CD4-positive, alpha-beta T cell treated with Interleukin-10 for 1 hour (primary cell): ENCODE data around the gene ZMIZ1.
"Not testable (repeated sequence)": the region's sequence is repeated elsewhere in the genome, so short reads cannot be mapped to it uniquely, and the experiment has no call there.

Source experiments
- DNase-seq: peaks from one replicate; pipeline ENCODE4 v3.0.0-alpha.2; 2020

The ZMIZ1 gene

DNA sequence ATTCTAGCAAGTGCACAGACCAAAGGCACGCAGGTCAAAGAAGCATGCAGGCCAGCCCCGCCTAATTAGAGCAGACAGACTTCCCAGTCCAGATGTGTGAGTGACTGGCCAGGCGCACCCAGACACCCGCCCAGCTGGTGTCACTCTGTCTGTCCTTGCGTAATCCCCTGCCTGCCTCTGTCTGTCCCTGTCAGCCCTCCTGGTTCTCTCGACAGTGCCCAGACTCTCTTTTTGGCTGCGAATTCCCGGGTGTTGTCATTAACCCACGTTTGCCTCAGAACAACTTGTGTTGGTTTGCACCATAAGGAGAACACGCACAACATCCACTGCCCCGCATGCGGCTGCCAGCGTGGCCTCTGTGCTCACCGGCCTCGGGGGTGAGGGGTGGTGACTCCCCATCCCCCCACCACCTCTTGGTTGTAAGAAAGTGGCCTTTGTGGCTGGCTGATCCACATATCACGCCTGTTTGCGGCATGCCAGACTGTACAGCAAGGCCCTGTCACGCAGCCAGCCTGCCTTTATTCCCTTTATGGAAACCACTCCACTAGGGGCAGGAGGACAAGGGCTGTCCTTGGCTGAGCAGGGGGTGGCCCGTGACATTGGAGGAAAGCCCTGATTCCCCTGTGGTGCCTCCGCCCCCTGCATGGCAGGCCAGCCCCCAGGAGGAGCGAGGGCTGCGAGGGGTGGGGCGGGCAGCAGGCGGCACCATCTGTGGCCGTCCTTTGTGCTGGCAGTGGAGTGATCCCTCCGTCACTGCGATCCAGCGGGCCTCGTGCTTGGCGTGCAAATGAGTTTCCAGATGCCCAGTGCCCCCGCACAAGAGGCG, 205.7 kb downstream of the ZMIZ1 start:
- DNase-seq = no peak

DNA sequence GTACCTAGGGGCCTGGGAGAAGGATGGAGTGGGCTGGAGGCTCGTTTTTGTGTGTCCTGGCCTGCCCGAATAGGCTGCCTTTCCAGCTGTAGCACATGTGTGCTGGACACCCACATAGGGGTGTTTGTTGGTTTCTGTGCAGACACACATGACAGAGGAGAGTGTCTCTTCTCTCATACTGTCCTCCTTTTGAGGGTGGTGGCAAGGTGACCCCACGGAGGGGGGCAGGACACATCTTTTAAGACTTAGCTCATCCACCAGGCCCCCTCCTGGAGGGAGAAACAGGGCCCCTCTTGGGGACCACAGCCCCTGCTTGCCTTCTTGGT, 206.3 kb downstream of the ZMIZ1 start:
- no peak for DNase-seq

DNA sequence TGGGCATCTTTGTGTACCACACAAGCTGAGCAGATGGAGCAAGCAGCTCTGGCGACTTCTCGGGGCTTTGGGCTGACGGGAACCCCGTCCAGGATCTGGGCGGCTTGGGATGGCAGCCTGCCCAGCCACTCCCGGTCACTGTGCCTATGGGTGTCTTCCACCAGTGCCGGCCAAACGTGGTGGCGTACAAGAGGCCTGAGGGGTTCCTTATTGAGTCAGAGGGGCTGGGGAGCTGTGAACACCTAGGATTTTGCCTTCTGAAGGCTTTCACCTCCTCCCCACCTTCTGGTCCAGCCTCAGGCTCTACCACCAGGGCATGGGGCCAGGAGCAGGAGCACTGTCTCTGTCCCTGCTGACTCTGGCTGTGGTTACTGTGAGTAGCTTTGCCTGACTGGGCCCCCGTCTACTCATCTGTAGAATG, 206.7 kb downstream of the ZMIZ1 start:
- no peak for DNase-seq

DNA sequence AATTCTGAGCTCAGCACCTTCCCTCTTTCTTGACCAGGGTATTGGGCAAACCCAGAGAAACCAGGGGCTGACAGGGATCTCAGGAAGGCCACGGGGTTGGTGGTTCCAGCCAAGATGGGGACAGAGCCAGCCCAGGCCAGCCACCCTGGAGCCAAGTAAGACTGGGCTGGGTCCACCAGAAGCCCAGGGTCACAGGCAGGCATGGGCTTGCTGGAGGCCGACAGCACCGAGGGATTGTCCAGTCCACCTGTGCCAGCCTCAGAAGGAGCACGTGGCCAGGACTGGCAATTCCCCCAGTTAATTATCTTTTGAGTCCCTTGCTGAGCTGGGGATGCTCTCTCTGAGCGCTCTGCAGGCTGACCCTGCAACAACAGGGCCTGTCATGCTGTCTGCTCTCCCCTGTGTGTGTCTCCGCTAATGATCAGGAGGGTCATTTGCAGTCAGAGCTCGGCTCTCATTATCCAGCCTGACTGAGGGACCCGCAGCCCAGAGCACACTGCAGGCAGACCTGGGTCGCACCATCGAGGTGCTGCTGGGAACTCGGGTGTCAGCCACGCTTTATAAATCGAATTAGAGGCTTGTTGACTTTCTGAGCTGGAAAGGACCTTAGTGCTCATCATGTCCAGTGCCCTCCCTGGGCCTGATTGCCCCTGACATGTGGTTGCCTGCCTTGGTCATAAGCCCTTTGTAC, 209.0 kb downstream of the ZMIZ1 start:
- no peak for DNase-seq

DNA sequence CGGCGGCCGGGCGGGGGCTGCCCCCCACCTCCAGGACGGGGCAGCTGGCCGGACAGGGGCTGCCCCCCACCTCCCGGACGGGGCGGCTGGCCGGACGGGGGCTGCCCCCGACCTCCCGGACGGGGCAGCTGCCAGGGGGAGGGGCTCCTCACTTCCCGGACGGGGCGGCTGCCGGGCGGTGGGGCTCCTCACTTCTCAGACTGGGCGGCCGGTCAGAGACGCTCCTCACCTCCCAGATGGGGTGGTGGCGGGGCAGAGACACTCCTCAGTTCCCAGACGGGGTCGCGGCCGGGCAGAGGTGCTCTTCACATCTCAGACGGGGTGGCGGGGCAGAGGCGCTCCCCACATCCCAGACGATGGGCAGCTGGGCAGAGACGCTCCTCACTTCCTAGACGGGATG, 210.3 kb downstream of the ZMIZ1 start:
- not testable (repeated sequence) for DNase-seq

DNA sequence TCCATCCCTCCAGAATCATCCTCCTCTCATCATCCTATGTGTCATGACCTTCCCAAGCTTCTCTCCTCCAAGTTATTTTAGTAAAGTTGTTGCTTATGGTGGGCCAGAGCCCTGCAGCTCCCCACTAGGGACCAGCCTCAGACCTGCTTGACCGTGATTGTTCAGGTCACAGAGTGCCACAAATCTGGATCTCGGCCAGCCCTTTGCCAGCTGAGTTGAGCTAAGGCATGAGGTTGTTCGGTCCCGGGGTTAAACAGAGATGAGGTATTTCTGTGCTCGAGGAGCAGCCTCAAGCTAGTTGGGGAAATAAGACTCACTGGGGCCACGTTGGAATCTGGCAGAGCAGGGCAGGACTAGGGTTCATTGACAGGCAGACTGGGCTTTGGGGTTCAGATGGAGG, 212.2 kb downstream of the ZMIZ1 start:
- DNase-seq = no peak

DNA sequence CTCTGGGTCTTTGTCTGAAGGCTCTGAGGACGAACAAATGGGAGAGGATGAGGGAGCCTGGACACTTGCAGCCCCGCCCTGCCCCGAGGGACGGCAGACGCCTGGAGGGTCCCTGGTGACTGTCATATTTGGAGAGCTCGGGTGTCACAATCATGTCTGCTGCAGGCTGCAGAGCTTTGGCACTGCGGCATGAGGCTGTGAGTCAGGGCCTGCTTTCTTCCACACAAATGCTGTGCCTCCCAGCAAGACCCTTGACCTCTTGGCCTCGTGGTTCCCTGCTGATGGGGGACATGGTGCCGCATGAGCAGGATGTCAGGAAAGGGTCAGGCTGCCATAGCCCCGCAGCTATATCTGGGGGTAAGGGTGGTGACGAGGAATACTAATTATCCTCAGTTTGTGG, 213.6 kb downstream of the ZMIZ1 start:
- DNase-seq = no peak

DNA sequence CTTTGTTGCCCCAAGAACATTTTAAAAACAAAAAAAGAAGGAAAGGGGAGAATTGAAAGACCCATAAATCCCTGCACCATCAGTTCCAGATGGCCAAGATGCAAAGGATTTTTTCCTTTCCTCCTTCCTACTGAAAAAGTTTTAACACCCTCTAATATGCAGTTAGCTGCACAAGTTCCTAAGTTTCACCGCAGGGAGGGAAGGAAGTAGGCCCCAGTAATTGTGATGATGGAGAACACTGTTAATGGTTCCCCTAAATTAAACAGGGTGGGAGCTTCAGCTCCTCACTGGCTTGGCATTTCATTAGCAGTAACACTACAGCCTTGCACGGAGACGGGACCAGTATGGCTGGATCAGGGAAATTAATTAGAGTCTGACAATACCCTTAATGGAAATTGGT, 214.8 kb downstream of the ZMIZ1 start:
- DNase-seq = no peak

DNA sequence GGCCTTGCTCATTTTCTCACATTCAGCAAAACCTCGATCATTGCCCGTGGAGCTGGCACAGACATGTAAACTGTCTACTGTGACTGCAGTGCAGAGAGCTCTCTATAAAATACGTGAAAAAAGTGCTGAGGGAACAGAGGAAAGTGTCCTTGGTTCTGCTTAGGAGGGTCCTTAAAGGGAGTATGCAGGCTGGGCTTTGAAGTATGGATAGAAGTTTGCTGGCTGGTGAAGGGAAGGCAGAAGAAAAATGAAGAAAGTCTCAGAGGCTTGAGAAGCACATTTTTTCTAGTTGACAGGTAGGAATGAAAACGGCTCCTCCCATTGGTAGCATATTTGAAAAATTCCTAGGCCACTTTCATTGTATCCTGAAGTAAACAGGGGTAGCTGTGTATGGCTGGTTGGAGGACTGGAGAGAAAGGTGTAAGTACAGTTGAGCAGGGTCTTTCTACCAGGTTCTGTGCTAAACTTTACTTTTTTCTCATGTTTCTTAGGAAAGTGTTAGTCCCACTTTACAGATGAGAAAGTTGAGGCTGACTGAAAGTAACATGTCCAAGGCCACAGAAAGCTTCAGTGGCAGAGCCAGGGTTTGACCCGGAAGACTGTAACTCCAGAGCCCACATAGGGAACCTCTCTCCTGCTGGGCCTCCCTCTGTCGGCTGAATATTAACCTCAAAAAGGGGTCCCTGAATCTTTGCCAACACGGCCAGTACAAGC, 215.5 kb downstream of the ZMIZ1 start:
- DNase-seq = no peak

DNA sequence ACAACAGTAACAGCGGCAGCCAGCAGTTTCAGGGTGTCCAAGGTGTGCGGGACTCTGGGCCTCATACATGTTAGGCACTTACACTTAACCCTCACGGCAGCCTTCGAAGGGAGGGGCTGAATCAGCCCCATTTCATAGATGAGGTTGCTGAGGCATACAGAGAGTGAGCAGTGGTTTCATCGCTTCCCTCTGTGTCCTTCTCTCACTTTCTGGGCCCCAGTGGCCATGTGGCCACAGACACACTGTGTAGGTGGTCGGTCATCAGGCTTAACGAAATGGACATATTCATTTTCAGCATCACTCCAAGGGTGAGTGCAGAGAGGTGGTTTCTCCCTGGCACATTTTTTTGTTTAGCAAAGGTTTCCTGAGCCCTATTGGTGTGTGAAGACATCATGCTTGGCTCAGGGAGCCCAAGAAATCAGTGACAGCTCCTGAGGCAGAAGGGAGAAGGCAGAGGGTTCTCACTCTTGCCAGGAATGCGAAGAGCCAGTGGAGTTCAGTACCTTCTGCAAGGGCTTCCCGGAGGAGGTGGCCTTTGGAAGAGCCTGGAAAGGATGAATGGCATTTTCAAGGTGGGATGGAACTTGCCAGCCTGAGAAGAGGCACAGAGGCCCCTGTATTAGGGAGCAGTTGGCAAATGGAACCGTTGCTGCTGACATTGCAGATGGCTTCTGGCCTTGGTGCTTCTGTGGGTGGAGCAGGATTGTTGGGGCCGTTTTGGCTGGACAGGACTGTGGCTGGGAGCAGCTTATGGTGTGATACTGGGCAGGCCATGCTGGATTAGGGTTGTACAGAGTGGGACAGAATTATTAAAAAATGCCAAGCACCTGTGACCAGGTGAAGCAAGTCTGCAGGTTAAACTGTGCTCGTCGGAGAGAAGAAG, 216.8 kb downstream of the ZMIZ1 start:
- no peak for DNase-seq

DNA sequence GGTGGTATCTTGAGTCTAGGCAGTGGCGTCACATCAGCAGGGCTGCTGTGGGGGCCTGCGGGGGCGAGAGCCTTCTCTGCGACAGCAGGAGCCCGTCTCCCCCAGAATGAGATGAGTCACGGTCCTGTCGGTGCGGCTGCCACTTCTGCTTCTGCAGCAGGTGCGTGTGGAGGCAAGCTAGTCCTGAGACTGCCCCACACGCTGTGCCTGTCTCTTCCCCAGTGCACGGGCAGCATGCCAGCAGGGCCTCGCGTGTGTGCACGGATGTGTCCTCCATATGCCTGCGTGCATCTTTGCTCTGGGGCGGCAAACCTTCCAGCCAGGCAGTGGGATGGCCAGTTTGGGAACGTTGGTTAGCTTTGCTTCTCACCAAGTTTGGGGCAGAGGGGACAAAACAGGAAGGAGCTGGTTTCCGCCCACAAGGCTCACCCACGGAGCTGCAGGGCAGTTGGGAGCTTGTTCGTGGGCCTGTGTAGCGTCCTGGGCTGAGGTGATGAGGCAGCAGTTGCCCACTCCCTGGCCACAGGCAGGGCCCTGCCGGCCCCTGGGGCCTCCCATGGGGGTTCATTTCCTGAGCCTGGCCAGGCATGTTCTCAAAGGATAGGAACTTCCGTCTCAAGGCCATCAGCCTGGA, 217.7 kb downstream of the ZMIZ1 start:
- DNase-seq = peak; percentile 74

DNA sequence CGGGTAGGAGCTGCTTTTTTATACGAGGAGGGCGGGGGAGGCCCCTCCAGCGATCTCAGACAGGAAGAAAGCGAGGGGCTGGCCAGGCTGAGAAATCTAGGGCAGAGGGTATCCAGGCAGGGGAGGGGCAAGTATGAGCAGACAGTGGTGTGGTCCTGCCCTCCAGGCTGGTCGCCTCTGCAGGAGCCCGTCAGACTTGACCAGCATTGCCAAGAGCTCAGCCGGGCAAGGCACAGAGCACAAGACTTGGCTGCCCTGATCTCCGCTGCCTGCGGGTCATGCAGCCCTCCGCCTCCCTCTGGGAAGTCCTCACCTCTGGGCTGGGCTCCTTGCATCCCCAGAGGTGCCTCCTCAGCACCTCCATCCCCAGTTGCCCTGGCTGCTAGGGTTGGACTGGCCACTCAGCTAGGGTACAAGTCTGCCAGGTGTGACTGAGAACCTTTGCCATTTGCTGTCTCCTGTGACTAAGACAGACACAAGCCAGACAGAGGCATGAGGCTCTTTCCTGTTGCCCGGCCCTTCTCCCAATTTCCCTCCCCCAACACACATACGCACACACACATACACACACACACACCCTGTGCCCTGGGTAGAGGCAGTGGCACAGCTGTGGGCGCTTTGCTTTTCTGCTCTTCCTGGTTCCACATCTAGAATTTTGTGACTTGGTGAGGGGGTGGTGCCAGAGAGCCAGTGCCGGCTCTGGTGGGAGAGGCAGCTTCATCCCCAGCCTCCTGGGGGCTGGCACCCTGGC, 219.4 kb downstream of the ZMIZ1 start:
- no peak for DNase-seq

DNA sequence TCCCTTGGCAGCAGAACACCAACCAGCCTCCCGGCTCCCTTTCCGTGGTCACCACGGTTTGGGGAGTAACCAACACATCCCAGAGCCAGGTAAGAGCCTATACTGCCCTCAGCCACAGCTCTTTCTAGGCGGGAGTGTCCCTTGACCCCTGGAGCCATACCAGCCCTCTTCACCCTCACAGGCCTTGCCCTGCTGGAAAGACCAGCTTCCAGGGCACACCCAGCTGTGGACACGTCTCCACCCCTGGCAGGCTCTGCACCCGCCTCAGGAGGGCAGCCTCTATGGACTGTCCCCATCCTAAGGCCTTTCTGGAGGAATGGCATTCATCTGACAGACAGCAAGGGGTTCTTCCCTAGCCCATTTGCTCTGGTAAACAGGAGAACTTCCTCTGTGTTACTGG, 221.0 kb downstream of the ZMIZ1 start:
- DNase-seq = no peak

DNA sequence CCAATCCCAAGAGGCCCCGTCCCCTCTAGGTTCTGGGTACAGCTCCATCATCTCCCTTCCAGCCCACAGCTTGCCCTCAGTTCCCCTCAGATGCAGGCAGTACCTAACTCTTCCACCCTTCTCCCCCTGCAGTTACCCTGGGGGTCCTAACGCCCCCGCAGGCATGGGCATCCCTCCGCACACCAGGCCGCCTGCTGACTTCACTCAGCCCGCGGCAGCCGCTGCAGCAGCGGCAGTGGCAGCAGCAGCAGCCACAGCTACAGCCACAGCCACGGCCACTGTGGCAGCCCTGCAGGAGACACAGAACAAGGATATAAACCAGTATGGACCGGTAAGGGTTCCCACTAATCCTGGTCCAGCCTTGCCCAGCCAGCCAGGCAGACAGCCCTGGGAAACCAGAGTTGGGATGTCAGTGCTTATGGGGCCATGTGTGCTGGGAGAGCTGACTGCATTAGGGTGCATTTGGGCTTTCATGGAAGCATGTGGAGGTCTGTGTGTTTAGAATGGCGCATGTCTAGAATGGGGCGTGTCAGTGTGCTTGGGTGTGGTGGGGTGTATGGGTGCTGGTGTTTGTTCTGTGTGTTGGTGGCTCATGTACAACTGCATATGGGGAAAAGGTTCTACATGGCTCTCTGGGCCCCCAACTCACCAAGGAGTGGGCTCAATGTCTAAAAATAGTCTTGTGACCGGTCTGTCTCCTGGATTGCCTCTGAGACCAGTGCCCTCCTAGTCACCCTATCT, 223.4 kb downstream of the ZMIZ1 start:
- DNase-seq = no peak

DNA sequence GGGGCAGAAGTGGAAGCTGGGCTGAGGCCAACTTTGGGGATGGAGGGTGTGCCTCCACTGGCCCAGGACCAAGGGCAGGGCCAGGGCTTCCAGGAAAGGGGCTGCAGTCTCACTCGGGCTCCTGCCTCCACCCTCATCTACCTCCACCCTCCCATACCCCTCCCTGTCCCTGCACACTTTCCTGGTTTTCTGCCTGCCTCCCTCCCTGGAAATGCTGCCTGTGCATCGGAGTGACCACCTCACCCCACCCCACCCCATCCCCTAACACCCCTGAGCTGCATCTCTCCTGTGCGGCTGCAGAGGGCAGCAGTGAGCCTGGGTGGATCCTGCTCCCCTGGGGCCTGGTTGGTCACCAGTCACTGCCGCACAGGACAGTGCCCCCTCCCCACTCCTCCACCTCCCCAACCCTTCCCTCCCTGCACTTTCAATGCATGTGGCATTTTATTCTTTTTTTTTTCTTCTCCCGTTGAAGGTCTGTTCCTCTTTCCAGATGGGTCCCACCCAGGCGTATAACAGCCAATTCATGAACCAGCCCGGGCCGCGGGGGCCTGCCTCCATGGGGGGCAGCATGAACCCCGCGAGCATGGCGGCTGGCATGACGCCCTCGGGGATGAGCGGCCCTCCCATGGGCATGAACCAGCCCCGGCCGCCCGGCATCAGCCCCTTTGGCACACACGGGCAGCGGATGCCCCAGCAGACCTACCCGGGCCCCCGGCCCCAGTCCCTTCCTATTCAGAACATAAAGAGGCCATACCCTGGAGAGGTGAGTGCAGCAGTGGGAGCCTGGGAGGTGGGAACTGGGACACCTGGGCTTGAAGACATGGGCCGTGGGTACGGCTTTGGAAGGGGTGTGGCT, 224.4 kb downstream of the ZMIZ1 start:
- DNase-seq = peak; percentile 31

DNA sequence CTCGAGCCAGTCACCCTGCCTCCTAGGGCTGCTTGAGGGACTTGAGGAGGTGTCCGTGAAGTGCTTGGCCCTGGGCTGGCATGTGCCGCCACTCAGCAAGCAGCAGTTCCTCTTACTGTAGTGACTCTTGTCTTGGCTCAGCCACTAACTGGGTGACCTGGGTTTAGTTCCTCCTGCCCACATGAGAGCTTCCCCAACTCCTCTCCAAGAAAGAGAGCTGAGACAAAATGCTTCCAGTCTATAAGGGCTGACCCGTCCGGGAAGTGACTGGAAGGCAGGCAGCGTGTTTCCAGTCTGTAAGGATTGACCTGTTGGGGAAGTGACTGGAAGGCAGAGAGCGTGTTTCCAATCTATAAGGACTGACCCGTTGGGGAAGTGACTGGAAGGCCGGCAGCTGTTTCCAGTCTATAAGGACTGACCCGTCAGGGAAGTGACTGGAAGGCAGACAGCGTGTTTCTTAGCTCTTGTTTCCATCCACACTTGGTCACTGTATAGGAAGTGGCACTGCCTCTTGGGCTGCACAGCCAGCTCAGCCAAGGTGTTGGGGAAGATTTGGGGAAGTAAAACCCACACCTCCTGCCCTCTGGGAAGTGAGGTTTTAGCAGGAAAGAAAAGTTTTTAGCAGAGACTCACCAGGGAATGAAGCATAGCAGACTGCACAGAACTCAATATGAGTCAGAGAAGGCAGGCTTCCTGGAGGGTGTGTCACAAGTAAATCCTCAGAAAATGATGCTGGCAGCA, 225.2 kb downstream of the ZMIZ1 start:
- DNase-seq = peak; percentile 28

DNA sequence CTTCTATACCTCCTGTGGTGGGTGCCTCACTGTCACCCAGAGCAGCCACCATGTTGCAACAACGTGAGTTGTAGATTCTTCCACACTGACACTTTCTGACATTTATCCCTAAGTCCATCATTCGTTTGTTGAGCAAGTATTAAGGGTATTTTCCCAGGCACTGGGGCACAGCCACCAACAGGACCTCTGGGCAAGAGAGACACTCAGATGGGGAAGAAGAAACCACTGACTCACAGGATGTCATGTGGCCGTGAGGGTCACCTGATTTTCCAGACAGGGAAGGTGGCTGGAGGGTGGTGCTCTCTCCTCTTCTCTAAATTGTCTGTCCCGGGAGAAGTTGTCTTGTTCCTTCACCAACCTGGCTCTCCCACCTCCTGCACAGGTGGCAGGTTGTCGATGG, 226.8 kb downstream of the ZMIZ1 start:
- peak; percentile 22 for DNase-seq

DNA sequence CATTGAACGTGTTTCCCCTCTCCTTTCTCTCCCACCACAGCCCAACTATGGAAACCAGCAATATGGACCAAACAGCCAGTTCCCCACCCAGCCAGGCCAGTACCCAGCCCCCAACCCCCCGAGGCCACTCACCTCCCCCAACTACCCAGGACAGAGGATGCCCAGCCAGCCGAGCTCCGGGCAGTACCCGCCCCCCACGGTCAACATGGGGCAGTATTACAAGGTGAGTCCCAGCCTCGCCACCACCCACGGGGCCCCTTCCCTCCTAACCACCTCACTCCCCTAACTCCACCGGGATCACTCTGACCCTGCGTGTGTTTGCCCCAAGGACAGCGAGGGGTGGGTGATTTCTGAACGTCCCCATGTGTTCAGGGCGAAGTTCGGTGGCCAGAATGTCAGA, 227.7 kb downstream of the ZMIZ1 start:
- no peak for DNase-seq
